ENCODE data around the gene EDN2. TPM values are rescaled to one million over a fixed set of nuclear protein-coding genes. Genes with fewer than 3 reads are reported as not detected.

Gene EDN2
- total RNA-seq, 1 experiment from 2014 or later = 0.24 TPM

DNA sequence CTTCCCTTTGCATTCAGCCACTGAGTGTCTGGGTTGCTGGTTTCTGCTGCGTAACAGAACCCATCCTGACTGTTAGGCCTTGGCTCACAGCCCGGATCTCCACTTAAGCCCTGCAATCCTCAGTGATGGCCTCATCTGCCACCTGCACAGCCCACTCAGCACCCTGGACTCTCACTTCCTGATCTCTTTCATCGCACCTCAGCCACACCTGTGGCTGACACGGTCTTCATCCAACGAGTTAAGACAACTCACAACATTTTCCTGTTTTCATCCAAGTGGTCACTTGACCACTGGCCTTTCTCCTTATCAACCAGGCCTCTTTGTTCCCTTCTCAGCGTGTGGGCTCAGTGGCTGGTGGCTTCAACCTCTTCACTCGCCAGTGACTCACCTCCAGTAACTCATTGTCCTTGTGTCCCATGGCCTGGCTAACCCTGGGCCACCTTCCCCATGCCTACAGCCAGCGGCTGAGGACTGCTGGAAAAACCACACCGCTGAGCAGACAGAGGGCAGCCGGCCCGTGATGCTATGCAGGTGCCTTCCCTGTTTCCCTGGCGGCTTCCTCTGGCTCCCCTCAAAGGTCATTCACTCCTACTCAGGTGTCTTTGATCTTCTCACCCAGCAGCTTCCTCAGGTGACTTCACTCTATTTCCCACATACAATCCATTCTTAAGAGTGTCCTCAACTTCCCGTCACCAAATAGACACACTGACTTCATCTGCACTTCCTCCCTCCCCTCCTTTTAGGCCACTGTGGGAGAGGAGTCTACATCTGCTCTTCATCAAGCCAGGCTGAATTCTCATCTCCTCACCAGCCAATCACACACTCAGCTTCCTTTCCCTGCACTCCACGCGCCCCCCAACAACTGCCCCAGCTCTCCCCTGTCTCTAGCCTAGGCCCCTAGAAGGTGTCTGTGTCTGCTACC lies 19.9 kb upstream of the EDN2 start:
- Mint-ChIP-seq H3K36me3 (ENCODE audit: insufficient read depth in 1 of 3, low read depth in 3 of 3) (no peaks in the 10 kb centered on the region), H3K4me1 (peaks cover 17 to 18% of the 10 kb centered on the region in 2 experiments), H3K4me3 (no peak overlapping the region), H3K27ac (peak overlapping the region in 1 of 3 experiments; percentile 63; a peak in 1 of 7 replicates), H3K27me3 (ENCODE audit: low read depth) (peaks cover 4% of the 10 kb centered on the region), H3K9me3 (no peaks in the 10 kb centered on the region; a peak in 1 of 5 replicates)
- Histone ChIP-seq H3K4ac (ENCODE audit: low read depth, low read length) (no peak overlapping the region), H2AFZ (ENCODE audit: low read length) (no peak overlapping the region), H4K5ac (ENCODE audit: insufficient read length, low read depth, low read length) (no peak overlapping the region), H3K4me2 (ENCODE audit: insufficient read depth, insufficient read length, low read length) (no peak overlapping the region), H2BK12ac (ENCODE audit: insufficient read length, low read depth, low read length) (no peak overlapping the region), H2BK20ac (ENCODE audit: low read depth, low read length, poor library complexity, severe bottlenecking) (no peak overlapping the region), H3T11ph (ENCODE audit: low read length) (no peak overlapping the region), H3K27ac (ENCODE audit: insufficient read length, low read depth, low read length) (no peak overlapping the region), H2AK5ac (ENCODE audit: insufficient read length, low read length) (no peak overlapping the region), H3K4me1 (ENCODE audit: insufficient read depth, low read length) (peaks cover 4% of the 10 kb centered on the region; the same call in 1 of the 2 replicates), H3K18ac (ENCODE audit: insufficient read length, low read depth, low read length) (no peak overlapping the region), H3K79me2 (ENCODE audit: insufficient read depth, low read length) (no peaks in the 10 kb centered on the region), H3K56ac (ENCODE audit: insufficient read length, low read depth, low read length) (no peak overlapping the region), H3K9ac (ENCODE audit: extremely low read depth, insufficient read length, low read length) (no peak overlapping the region), H4K91ac (ENCODE audit: insufficient read length, low read depth, low read length) (no peak overlapping the region), H3K9me3 (ENCODE audit: control insufficient read depth, low read depth, low read length) (no peaks in the 10 kb centered on the region), H3K27me3 (ENCODE audit: insufficient read depth, low read length) (no peaks in the 10 kb centered on the region), H2BK120ac (ENCODE audit: low read depth, low read length, poor library complexity, severe bottlenecking) (no peak overlapping the region), H3K79me1 (ENCODE audit: insufficient read depth, low read depth, low read length, poor library complexity, severe bottlenecking) (no peaks in the 10 kb centered on the region), H2BK5ac (ENCODE audit: insufficient read length, low read length) (no peak overlapping the region), H3K23ac (ENCODE audit: insufficient read length, low read depth, low read length) (no peak overlapping the region), H4K8ac (replicated peaks; ENCODE audit: insufficient read length, low read depth, low read length) (no peak overlapping the region), H4K20me1 (ENCODE audit: control insufficient read depth, insufficient read depth, insufficient read length) (no peaks in the 10 kb centered on the region), H3K23me2 (ENCODE audit: insufficient read length, low read depth, low read length, poor library complexity, severe bottlenecking) (no peaks in the 10 kb centered on the region), H3K14ac (ENCODE audit: insufficient read depth, low read length) (0 out of 2 replicates have a peak overlapping the region, but pooled peaks have one; percentile 4), H2BK15ac (ENCODE audit: low read depth, low read length) (no peak overlapping the region)
- no peak for DNase-seq
- TF ChIP-seq, protein P1, sequence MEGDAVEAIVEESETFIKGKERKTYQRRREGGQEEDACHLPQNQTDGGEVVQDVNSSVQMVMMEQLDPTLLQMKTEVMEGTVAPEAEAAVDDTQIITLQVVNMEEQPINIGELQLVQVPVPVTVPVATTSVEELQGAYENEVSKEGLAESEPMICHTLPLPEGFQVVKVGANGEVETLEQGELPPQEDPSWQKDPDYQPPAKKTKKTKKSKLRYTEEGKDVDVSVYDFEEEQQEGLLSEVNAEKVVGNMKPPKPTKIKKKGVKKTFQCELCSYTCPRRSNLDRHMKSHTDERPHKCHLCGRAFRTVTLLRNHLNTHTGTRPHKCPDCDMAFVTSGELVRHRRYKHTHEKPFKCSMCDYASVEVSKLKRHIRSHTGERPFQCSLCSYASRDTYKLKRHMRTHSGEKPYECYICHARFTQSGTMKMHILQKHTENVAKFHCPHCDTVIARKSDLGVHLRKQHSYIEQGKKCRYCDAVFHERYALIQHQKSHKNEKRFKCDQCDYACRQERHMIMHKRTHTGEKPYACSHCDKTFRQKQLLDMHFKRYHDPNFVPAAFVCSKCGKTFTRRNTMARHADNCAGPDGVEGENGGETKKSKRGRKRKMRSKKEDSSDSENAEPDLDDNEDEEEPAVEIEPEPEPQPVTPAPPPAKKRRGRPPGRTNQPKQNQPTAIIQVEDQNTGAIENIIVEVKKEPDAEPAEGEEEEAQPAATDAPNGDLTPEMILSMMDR (conservative IDR thresholded peaks at IDR 0.05) = no peak
- no CpG with 5 or more reads among the region's 15 CpGs for WGBS (ENCODE audit: extremely low coverage, insufficient read length, low lambda C conversion rate)

Measured in H9 (cell line).